ENCODE data around the gene MAP2K7. TPM values are rescaled to one million over a fixed set of nuclear protein-coding genes. Genes with fewer than 3 reads are reported as not detected.
"Not testable (repeated sequence)": the region's sequence is repeated elsewhere in the genome, so short reads cannot be mapped to it uniquely, and the experiment has no call there.

MAP2K7 gene
- total RNA-seq, 2 donors from 2014 or later: 15.2 to 16.9 TPM

- H3K36me3 ChIP-seq: no peaks in the 10 kb centered on the region
- H3K4me1 ChIP-seq (ENCODE audit: control insufficient read depth in 1 of 2, low read depth in 2 of 2): no peaks in the 10 kb centered on the region
- no peaks in the 10 kb centered on the region for H3K27me3 ChIP-seq (replicated peaks; ENCODE audit: insufficient read depth)
- H3K4me3 ChIP-seq: no peak overlapping the region
- H3K27ac ChIP-seq: no peak overlapping the region
- DNase-seq (ENCODE audit: low spot score): no peak
- no peak for TF ChIP-seq CTCF (IDR thresholded peaks at IDR 0.05)
- no peak for ATAC-seq (ENCODE audit: insufficient number of reproducible peaks, low FRiP score, low read depth)
- no peaks in the 10 kb centered on the region for H3K9me3 ChIP-seq
These were observed 49.4 kb downstream of the MAP2K7 start for GRCh38 chr19:7953060-7953459.

GRCh38 chr19:7953576-7953975 is 49.9 kb downstream of the MAP2K7 start:
- H3K27me3 ChIP-seq (replicated peaks; ENCODE audit: insufficient read depth): no peaks in the 10 kb centered on the region
- no peaks in the 10 kb centered on the region for H3K9me3 ChIP-seq
- no peaks in the 10 kb centered on the region for H3K4me1 ChIP-seq (ENCODE audit: control insufficient read depth in 1 of 2, low read depth in 2 of 2)
- H3K4me3 ChIP-seq: no peak overlapping the region
- no peak for DNase-seq (ENCODE audit: low spot score)
- H3K27ac ChIP-seq: no peak overlapping the region
- H3K36me3 ChIP-seq: no peaks in the 10 kb centered on the region
- TF ChIP-seq CTCF (IDR thresholded peaks at IDR 0.05): no peak
- no peak for ATAC-seq (ENCODE audit: insufficient number of reproducible peaks, low FRiP score, low read depth)

GRCh38 chr19:7955696-7956095 is 52.0 kb downstream of the MAP2K7 start:
- no peak for TF ChIP-seq CTCF (IDR thresholded peaks at IDR 0.05)
- Histone ChIP-seq H3K4me3 (no peak overlapping the region), H3K4me1 (ENCODE audit: control insufficient read depth in 1 of 2, low read depth in 2 of 2) (no peaks in the 10 kb centered on the region), H3K9me3 (no peaks in the 10 kb centered on the region), H3K27ac (no peak overlapping the region), H3K36me3 (peaks cover 8% of the 10 kb centered on the region), H3K27me3 (replicated peaks; ENCODE audit: insufficient read depth) (no peaks in the 10 kb centered on the region)
- DNase-seq (ENCODE audit: low spot score): no peak
- ATAC-seq (ENCODE audit: insufficient number of reproducible peaks, low FRiP score, low read depth): no peak

- no peak for DNase-seq (ENCODE audit: low spot score)
- no peaks in the 10 kb centered on the region for H3K27me3 ChIP-seq (replicated peaks; ENCODE audit: insufficient read depth)
- TF ChIP-seq CTCF (IDR thresholded peaks at IDR 0.05): no peak
- H3K27ac ChIP-seq: no peak overlapping the region
- no peaks in the 10 kb centered on the region for H3K4me1 ChIP-seq (ENCODE audit: control insufficient read depth in 1 of 2, low read depth in 2 of 2)
- H3K36me3 ChIP-seq: peaks cover 29% of the 10 kb centered on the region
- ATAC-seq (ENCODE audit: insufficient number of reproducible peaks, low FRiP score, low read depth): no peak
- H3K4me3 ChIP-seq: no peak overlapping the region
- no peaks in the 10 kb centered on the region for H3K9me3 ChIP-seq
These were observed 55.5 kb downstream of the MAP2K7 start for GRCh38 chr19:7959211-7959610.

- not testable (repeated sequence) for H3K4me1 ChIP-seq (ENCODE audit: control insufficient read depth in 1 of 2, low read depth in 2 of 2); ATAC-seq (ENCODE audit: insufficient number of reproducible peaks, low FRiP score, low read depth); H3K27ac ChIP-seq; H3K27me3 ChIP-seq (replicated peaks; ENCODE audit: insufficient read depth); H3K4me3 ChIP-seq; H3K9me3 ChIP-seq; DNase-seq (ENCODE audit: low spot score)
- peaks cover 32% of the 10 kb centered on the region for H3K36me3 ChIP-seq
These were observed 57.4 kb downstream of the MAP2K7 start for GRCh38 chr19:7961082-7961481.

- Histone ChIP-seq H3K27ac (no peak overlapping the region), H3K4me3 (no peak overlapping the region), H3K27me3 (replicated peaks; ENCODE audit: insufficient read depth) (no peaks in the 10 kb centered on the region), H3K9me3 (no peaks in the 10 kb centered on the region), H3K4me1 (ENCODE audit: control insufficient read depth in 1 of 2, low read depth in 2 of 2) (no peaks in the 10 kb centered on the region), H3K36me3 (peaks cover 42% of the 10 kb centered on the region)
- TF ChIP-seq CTCF (IDR thresholded peaks at IDR 0.05): no peak
- ATAC-seq (ENCODE audit: insufficient number of reproducible peaks, low FRiP score, low read depth): no peak
- no peak for DNase-seq (ENCODE audit: low spot score)
These were observed 58.4 kb downstream of the MAP2K7 start for GRCh38 chr19:7961920-7962626.
